ENCODE measurements around the gene NBEA.
A peak's percentile ranks its signal among the peaks of the same experiment; 100 is the strongest.
"Not testable (repeated sequence)": the region's sequence is repeated elsewhere in the genome, so short reads cannot be mapped to it uniquely, and the experiment has no call there.

NBEA gene

DNA sequence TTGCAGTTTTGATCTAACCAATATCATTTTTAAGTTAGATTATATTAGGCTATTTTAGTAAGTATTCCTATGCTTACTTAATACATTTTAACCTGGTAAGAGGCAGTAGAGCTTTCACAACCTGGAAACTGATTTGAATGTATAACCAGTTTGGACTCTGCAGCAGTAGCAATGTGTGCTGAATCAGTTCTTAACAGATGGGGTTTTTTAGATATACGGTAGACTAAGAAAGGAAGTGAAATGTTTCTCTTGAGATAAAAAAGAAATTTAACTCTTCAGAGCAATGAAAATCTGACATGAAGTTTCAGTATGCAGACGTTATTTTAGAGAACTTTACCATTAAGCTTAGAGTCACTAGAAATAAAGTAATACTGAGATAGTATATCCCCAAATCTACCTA lies 2.7 kb downstream of the NBEA start:
- no peak overlapping the region for H3K4me3 ChIP-seq (ENCODE audit: low read depth, low read length)
- peak; percentile 22 for DNase-seq (ENCODE audit: low read depth)
- TF ChIP-seq, protein P1, sequence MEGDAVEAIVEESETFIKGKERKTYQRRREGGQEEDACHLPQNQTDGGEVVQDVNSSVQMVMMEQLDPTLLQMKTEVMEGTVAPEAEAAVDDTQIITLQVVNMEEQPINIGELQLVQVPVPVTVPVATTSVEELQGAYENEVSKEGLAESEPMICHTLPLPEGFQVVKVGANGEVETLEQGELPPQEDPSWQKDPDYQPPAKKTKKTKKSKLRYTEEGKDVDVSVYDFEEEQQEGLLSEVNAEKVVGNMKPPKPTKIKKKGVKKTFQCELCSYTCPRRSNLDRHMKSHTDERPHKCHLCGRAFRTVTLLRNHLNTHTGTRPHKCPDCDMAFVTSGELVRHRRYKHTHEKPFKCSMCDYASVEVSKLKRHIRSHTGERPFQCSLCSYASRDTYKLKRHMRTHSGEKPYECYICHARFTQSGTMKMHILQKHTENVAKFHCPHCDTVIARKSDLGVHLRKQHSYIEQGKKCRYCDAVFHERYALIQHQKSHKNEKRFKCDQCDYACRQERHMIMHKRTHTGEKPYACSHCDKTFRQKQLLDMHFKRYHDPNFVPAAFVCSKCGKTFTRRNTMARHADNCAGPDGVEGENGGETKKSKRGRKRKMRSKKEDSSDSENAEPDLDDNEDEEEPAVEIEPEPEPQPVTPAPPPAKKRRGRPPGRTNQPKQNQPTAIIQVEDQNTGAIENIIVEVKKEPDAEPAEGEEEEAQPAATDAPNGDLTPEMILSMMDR (IDR thresholded peaks at IDR 0.05; ENCODE audit: low read depth, low read length, missing control alignments) = no peak

DNA sequence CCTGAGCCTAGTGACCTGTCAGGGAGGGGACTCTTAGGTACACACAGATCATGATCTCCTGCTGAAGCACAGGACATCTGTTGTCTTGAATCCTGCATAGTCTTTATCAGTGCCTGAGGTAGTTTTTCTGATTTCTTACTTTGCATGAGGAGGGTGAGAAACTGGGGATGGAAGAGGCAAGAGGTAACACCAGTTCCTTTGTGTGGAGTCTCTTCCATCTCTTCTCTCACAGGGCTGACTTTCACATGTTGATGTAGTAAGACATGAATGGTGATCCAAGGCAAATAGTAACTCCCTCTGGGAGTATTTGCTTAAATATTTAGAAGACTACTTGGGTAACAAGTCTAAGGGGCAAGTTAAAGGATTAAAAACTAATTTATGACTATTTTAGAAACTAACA lies 9.5 kb downstream of the NBEA start:
- no peak for DNase-seq (ENCODE audit: low read depth)
- TF ChIP-seq, protein P1 (IDR thresholded peaks at IDR 0.05; ENCODE audit: low read depth, low read length, missing control alignments) = no peak

DNA sequence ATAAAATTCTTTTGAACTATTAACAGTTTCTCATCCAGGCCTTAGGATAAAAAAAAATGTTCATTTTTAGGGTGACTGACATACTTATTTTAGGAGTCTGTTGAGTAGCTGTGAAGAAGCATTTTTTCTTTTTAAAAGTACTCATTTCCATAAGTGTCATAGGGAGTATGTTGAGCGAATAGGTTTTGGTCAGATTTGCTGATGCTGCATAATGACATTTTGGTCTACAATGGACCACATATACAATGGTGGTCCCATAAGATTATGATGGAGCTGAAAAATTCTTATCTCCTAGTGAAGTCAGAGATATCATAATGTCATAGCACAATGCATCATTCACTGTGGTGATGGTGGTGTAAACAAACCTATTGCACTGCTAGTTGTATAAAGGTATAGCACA lies 17.4 kb downstream of the NBEA start:
- DNase-seq (ENCODE audit: low read depth) = no peak
- TF ChIP-seq, protein P1 (IDR thresholded peaks at IDR 0.05; ENCODE audit: low read depth, low read length, missing control alignments) = no peak

More for the DNA sequence above, 9.5 kb downstream of the NBEA start:
- no peak overlapping the region for H3K4me3 ChIP-seq (ENCODE audit: low read depth, low read length)

DNA sequence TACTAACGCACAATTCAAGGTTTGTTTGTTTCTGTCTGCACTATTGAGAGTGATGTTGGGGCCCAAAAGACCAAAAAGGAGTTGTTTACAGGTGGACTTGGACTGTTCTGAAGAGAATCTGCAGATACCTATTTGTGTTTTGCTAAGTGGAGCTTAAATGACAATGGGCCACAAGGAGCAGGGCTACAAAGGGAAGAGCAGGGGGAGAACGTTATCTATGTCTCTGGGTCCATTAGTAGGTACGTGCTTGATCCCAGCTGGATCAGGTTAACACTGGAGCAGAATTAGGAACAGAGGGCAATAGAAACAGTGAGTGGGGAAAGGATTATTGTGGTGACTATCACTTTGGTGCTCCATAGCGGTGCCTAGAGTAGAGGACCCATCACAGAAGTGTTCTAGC lies 22.5 kb downstream of the NBEA start:
- DNase-seq (ENCODE audit: low read depth) = no peak
- TF ChIP-seq, protein P1 (IDR thresholded peaks at IDR 0.05; ENCODE audit: low read depth, low read length, missing control alignments) = no peak
- H3K4me3 ChIP-seq (ENCODE audit: low read depth, low read length) = no peak overlapping the region

More for the DNA sequence above, 17.4 kb downstream of the NBEA start:
- H3K4me3 ChIP-seq (ENCODE audit: low read depth, low read length) = no peak overlapping the region

DNA sequence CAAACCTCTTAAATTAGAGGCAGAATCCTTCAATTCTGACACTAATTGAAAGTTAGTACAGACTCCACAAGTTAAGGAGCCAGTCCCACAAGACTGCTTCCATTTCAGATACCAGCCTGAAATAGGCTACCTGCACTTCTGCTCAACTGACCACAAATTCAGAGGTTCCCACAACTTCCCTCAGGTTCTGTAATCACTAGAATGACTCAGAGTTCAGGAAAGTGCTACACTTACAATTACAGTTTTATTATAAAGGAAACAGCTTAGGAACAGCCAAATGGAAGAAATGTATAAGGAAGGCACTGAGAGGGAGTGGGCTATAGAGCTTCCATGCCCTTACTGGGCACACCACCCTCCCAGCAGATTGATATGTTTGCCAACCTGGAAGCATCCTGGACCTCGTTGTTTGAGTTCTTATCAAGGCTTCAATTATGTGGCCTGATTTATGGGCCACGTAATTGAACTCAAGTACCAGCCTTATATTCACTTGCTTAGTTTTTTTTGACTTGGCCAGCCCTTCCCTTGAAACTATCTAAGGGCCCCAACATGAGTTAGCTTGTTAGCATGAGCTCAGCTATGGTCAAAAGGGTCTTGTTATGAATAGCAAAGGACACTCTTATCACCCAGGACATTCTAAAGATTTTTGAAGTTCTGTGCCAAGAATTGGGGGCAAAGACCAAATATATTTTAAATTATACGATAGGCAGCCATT lies 25.9 kb downstream of the NBEA start:
- no peak for DNase-seq (ENCODE audit: low read depth)
- TF ChIP-seq, protein P1 (IDR thresholded peaks at IDR 0.05; ENCODE audit: low read depth, low read length, missing control alignments) = no peak
- H3K4me3 ChIP-seq (ENCODE audit: low read depth, low read length) = no peak overlapping the region

DNA sequence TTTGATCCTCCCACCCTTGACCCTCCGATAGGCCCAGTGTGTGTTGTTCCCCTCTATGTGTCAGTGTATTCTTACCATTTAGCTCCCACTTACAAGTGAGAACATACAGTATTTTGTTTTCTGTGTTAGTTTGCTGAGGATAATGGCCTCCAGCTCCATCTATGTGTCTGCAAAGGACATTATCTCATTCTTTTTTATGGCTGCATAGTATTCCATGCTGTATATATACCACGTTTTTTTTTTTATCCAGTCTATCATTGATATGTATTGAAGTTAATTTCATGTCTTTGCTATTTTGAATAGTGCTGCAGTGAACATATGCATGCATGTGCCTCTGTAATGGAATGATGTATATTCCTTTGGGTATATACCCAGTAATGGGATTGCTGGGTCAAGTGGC lies 27.5 kb downstream of the NBEA start:
- not testable (repeated sequence) for DNase-seq (ENCODE audit: low read depth); H3K4me3 ChIP-seq (ENCODE audit: low read depth, low read length)

DNA sequence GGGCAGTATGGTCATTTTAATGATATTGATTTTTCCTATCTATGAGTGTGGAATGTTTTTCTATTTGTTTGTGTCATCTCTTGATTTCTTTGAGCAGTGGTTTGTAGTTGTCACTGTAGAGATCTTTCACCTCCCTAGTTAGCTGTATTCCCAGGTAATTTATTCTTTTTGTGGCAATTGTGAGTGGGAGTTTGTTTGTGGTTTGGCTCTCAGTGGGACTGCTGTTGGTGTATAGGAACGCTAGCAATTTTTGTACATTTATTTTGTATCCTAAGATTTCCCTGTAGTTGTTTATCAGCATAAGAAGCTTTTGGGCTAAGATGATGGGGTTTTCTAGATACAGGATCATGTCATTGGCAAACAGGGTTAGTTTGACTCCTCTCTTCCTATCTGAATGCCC lies 28.9 kb downstream of the NBEA start:
- no peak for DNase-seq (ENCODE audit: low read depth)
- no peak overlapping the region for H3K4me3 ChIP-seq (ENCODE audit: low read depth, low read length)
- TF ChIP-seq, protein P1 (IDR thresholded peaks at IDR 0.05; ENCODE audit: low read depth, low read length, missing control alignments) = no peak
